Fibroblast of upper back skin (primary cell): ENCODE results near the gene HNRNPF.

ENCODE experiments used
- DNase-seq: peaks from one replicate; pipeline ENCODE4 v3.0.0-alpha.2; 2013

The HNRNPF gene

DNA sequence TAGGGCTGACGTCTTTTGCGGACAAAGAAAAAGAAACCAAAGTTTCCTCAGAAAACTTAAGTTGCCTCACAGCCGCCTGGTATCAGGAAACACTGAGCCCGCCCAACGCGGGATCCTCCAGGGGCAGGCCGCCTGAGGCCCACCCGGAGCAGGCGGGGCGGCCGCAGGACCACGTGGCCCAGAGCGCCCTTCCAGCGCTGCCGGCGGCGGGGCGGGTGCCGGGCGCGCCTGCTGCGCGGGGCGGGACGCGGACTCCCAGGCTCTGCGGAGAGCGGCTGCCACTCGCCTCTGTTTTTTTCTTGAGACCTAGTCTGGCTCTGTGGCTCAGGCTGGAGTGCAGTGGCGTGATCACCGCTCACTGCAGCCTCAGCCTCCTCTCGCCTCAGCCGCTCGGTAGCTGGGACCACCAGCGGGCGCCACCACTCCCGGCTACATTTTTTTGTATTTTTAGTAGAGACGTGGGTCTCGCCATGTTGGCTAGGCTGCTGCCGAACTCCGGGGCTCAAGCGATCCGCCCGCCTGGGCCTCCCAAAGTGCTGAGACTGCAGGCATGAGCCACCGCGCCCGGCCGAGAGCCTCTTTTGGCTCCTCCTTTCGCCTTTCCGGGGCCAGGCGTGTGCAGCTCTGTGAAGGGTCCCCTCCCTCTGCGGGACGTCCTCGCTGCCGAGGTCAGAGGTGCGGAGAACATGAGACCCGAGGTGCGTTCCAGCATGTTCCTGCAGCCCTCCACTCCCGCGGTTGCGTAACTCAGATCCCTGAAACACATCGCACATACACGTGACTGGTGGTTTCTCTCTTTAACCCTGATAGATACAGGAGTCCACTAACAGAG lies 11.6 kb upstream of the HNRNPF start:
- DNase-seq, result peak; percentile 86

DNA sequence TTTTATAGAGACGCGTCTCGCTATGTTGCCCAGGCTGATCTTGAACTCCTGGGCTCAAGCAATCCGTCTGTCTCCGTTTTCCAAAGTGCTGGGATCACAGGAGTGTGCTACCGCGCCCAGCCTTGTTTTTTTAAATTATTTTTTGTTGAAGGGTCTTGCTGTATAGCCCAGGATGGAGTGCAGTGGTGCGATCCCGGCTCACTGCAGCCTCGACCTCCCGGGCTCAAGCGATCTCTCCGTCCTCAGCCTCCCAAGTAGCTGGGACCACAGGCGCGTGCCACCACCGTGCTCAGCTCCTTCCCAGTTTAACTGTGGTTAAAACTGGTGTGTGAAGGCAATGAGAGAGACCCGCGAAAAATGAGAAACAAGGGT lies 11.0 kb upstream of the HNRNPF start:
- no peak for DNase-seq

GRCh38 chr10:43417950-43418768 lies 9.2 kb upstream of the HNRNPF start:
- DNase-seq, result no peak

GRCh38 chr10:43415544-43415943 lies 6.6 kb upstream of the HNRNPF start:
- DNase-seq, result no peak

GRCh38 chr10:43411536-43411935 lies 2.5 kb upstream of the HNRNPF start:
- no peak for DNase-seq

- no peak for DNase-seq
Observed at GRCh38 chr10:43410345-43410744, 1.4 kb upstream of the HNRNPF start.

GRCh38 chr10:43409385-43410109 lies 561 bp upstream of the HNRNPF start:
- DNase-seq, result no peak

GRCh38 chr10:43408331-43408709 lies 666 bp downstream of the HNRNPF start:
- DNase-seq, result no peak

- DNase-seq, result peak; percentile 86
Observed at GRCh38 chr10:43407576-43408330, 1.2 kb downstream of the HNRNPF start.

DNA sequence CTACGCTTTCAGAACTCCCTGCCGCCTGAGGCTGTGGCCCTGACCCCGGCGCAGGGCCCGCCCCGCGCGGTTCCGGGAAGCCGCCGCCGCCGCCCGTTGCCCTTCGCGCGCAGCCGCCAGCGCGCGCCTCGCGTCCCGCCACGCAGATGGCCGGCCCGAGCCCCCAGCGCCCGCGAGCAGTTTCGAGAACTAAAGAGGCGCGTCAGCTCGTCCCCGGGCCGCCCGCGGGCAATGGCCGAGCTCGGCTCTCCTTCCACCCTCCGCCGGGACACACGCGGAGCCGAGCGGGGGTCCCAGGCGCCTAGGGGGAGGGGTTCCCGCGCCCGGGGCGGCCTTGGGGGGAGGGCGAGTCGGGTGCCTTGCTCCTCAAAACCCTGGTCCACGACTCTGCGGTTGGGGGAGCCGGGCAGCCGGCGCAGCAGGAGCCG lies 1.8 kb downstream of the HNRNPF start:
- DNase-seq, result peak; percentile 37

- no peak for DNase-seq
Observed at GRCh38 chr10:43404704-43405084, 4.3 kb downstream of the HNRNPF start.

DNA sequence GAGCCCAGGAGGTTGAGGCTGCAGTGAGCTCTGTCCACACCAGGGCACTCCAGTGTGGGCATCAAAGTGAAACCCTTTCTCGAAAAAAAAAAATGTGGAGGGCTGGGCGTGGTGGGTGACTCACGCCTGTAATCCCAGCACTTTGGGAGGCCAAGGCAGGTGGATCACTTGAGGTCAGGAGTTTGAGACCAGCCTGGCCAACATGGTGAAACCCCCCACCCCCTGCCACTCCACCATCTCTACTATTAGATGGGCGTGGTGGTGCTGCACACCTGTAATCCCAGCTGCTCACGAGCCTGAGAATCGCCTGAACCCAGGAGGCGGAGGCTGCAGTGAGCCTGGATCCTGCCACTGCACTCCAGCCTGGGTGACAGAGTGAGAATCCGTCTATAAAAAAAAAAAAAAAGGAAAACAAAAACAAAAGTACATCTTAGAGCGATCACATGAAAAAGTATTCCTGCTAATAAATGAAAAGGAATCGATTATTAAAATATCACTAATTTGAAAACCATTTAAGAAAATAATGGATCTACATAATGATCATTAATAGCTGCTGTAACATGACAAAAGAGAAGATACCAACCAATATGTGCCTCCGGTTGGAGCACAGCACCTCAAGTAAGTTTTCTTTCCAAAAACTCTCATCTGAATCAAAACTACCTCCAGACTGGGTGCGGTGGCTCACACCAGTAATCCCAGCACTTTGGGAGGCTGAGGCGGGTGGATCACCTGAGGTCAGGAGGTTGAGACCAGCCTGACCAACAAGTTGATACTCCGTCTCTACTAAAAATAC lies 4.9 kb downstream of the HNRNPF start:
- no peak for DNase-seq

DNA sequence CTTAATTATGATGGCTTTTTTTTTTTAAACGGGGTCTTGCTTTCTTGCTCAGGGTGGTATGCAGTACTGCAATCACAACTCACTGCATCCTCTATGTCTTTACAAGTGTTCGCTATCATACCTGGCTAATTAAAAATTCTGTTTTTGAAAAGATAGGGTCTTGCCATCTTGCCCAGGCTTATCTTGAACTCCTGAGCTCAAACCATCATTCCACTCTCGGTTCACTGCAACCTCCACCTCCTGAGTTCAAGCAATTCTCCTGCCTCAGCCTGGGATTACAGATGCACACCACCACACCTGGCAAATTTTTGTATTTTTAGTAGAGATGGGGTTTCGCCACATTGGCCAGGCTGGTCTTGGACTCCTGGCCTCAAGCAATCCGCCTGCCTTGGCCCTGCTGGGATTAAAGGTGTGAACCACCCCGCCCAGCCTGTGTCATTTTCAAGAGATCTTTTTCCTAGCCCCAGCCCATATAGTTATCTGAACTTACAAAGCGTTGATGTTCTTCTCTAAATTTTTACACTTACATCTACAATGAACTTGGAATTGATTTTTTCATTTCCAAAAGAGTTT lies 6.0 kb downstream of the HNRNPF start:
- no peak for DNase-seq

- no peak for DNase-seq
Observed at GRCh38 chr10:43402176-43402575, 6.8 kb downstream of the HNRNPF start.

DNA sequence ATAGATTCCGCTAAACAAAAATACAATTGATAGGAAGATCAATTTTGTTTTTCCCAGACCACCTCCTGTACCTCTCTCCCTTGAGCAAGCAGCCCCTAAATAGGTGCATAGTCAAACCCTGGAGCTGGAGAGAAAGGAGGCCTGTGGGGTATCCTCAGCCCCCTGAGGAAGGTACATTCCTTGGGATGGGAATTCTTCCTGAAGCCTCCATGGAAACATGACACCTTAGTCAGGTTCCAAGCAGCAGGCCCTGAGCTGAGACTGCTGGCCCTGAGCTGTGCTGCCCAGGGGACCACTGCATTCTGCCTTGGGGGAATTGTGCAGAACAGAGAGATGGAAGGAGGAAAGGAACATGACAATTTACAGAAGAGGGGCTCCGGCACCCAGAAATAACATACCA lies 7.4 kb downstream of the HNRNPF start:
- DNase-seq, result no peak

DNA sequence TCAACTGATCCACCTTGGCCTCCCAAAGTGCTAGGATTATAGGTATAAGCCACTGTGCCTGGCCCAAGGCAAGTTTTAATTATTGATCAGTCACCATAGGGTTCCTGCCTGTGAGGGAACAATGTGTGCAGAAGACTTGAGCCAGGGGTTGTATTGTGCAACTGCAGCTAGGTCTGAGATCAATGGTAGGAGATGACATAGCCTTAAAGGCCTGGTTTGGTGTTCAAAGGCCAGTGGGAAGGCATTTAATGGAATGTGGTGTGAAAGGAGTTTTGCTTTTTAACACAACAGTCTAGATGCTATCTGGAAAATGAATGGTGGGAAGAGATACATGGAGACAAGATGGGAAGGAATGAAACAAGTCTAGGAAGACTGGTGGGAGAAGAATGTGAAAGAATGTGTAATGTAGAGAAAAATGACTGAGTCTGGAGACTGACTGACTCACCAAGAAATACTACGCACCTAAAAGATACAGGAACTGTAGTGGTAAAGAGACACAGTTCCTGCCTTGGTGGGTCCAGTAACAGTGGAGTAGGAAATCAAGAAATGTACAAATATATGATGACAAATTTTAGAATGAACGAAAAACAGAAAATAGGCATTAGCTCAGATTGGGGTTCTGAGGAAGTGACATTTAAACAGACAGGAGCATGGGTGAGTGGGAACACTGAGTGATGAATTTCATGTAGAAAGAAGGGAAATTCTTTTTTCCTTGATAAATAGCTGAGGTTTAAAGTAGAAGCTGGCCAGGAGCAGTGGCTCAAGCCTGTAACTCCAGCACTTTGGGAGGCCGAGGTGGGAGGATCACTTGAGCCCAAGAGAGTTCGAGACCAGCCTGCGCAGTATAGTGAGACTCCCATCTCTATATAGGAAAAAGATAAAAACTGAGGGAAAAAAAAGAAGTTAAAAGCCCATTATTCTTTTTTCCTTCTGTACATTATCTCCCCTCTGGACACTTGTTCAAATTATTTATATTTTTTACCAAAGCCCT lies 9.4 kb downstream of the HNRNPF start:
- DNase-seq, result peak; percentile 50

DNA sequence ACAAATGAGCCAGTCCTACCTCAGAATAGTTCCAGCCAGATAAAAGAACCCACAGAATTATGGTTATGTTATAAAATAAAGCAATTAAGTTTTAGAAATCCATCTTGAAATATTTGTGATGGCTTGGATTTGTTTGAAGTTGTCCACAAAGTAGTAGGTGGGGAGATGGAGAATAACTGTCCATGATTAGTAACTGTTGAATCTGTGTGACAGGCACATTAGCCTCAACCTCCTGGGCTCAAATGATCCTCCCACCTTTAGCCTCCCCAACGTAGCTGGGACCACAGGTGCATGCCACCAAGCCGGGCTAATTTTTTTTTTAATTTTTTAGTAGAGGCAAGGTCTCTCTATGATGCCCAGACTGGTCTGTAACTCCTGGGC lies 10.1 kb downstream of the HNRNPF start:
- no peak for DNase-seq

DNA sequence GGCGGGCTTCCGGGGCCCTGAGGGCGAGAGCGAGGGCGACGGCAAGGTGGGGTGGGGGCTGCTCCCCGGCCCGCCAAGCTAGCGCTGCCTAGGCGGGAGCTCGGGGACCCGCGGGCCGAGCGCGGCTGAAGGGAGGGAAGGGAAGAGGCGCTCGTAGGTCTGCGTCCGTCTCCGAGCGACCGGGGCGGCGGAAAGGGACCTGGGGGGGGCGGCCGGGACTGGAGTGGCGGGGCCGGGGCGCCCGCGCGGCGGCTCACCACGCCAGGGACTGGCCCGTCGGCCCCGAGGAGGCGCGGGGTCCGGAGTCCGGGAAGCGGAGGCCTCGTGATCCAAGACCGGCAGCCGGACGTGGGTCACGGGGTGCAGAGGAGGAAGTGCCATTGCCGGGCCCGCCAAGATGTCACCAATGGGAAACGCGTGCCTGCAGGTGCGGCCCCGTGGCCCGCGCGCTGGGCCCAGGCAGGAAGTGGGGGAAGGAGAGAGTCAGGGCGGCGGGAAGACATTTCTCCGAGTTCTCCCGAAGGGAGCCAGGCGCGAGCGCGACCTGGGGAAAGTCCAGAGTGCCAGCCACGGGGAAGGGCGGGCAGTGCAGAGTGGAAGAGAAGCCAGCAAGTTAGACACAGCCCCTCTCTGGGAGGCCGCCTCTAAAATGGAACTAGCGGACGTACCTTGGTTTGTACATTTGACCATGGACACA lies 11.9 kb downstream of the HNRNPF start:
- peak; percentile 65 for DNase-seq

DNA sequence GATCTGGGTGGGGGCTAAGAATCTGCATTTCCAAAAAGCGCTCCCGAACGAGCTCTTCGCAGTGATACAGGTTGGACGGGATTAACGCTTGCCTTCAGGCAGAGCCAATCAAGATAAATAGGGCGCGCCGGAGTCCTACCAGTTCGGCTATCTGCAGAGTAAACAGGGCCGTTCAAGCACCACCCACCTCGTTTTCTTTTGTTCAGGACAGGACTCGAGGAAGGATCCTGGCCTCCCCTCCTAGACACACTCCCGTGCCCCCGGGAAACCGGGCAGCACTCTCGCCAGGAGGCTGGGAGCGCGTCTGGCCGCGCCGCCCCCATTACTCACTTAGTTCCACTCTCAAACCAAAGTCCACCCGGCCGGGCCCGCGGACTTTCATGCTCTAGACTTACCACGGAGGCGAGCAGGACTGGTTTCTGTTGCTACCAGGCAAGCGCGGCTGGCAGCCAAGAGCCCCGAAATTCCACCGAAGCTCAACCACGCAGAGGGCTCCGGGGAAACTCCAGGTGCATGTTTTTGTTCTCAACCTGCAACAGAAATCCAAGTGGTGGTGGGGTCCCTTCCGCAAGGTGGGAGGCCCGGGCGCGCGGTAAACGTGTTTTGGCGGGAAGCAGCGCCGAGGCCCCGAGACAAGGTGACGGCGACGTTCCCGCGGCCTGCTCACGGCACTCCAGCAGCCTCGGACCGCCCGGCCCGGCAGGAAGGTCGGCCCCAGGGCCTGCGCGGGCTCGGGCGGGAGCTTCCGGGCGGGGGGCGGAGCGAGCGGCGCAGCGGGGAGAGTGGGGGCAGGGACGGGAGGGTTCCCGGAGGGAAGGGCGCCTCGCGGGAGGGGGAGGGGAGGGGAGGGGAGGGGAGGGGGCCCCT lies 12.7 kb downstream of the HNRNPF start:
- DNase-seq, result peak; percentile 57
